ENCODE measurements around the gene TMEM273.

The TMEM273 gene

GRCh38 chr10:49119746-49120145 is 68.4 kb downstream of the TMEM273 start:
- no peak overlapping the region for H3K4me3 Mint-ChIP-seq
- H3K27ac Mint-ChIP-seq = no peak overlapping the region

GRCh38 chr10:49118430-49119074 is 69.6 kb downstream of the TMEM273 start:
- no peak for DNase-seq
- H3K4me3 Mint-ChIP-seq = no peak overlapping the region
- peaks cover 49% of the 10 kb centered on the region for H3K27me3 Mint-ChIP-seq
- H3K36me3 Mint-ChIP-seq (ENCODE audit: low read depth) = no peaks in the 10 kb centered on the region
- H3K27ac Mint-ChIP-seq = no peak overlapping the region
- H3K9me3 Mint-ChIP-seq = no peaks in the 10 kb centered on the region
- H3K4me1 Mint-ChIP-seq (ENCODE audit: low read depth) = peaks cover 3% of the 10 kb centered on the region

More at GRCh38 chr10:49119746-49120145, 68.4 kb downstream of the TMEM273 start:
- peaks cover 37% of the 10 kb centered on the region for H3K27me3 Mint-ChIP-seq
- peaks cover 1% of the 10 kb centered on the region for H3K4me1 Mint-ChIP-seq (ENCODE audit: low read depth)
- H3K9me3 Mint-ChIP-seq = peaks cover 4% of the 10 kb centered on the region
- H3K36me3 Mint-ChIP-seq (ENCODE audit: low read depth) = no peaks in the 10 kb centered on the region
- no peak for DNase-seq

GRCh38 chr10:49117376-49118070 is 70.7 kb downstream of the TMEM273 start:
- peaks cover 53% of the 10 kb centered on the region for H3K27me3 Mint-ChIP-seq
- no peak overlapping the region for H3K27ac Mint-ChIP-seq
- no peaks in the 10 kb centered on the region for H3K9me3 Mint-ChIP-seq
- H3K4me3 Mint-ChIP-seq = no peak overlapping the region
- DNase-seq = no peak
- H3K36me3 Mint-ChIP-seq (ENCODE audit: low read depth) = no peaks in the 10 kb centered on the region
- H3K4me1 Mint-ChIP-seq (ENCODE audit: low read depth) = peaks cover 3% of the 10 kb centered on the region

GRCh38 chr10:49116509-49117375 is 71.4 kb downstream of the TMEM273 start:
- H3K9me3 Mint-ChIP-seq = no peaks in the 10 kb centered on the region
- H3K27ac Mint-ChIP-seq = no peak overlapping the region
- no peak overlapping the region for H3K4me3 Mint-ChIP-seq
- no peak for DNase-seq
- no peaks in the 10 kb centered on the region for H3K36me3 Mint-ChIP-seq (ENCODE audit: low read depth)
- peaks cover 3% of the 10 kb centered on the region for H3K4me1 Mint-ChIP-seq (ENCODE audit: low read depth)
- H3K27me3 Mint-ChIP-seq = peaks cover 54% of the 10 kb centered on the region

- H3K4me1 Mint-ChIP-seq (ENCODE audit: low read depth) = peaks cover 3% of the 10 kb centered on the region
- no peak for DNase-seq
- H3K4me3 Mint-ChIP-seq = no peak overlapping the region
Observed at GRCh38 chr10:49115796-49116508, 72.2 kb downstream of the TMEM273 start.

GRCh38 chr10:49115015-49115795 is 73.0 kb downstream of the TMEM273 start, which contains the start of gene VSTM4:
TSS of gene VSTM4 (minus strand) at chr10:49115522. CDS start at chr10:49115485, 37 bp downstream.
- Mint-ChIP-seq H3K27ac (no peak within 1 kb of the TSS), H3K36me3 (ENCODE audit: low read depth) (no peaks in the 10 kb centered on the region), H3K27me3 (peaks cover 57% of the 10 kb centered on the region), H3K4me1 (ENCODE audit: low read depth) (peaks cover 3% of the 10 kb centered on the region), H3K9me3 (no peaks in the 10 kb centered on the region), H3K4me3 (peak within 1 kb of the TSS; percentile 39)
- no peak for DNase-seq

More at GRCh38 chr10:49115796-49116508, 72.2 kb downstream of the TMEM273 start:
- Mint-ChIP-seq H3K27me3 (peaks cover 60% of the 10 kb centered on the region), H3K9me3 (no peaks in the 10 kb centered on the region), H3K36me3 (ENCODE audit: low read depth) (no peaks in the 10 kb centered on the region), H3K27ac (no peak overlapping the region)

GRCh38 chr10:49114718-49115014 is 73.5 kb downstream of the TMEM273 start:
- no peak overlapping the region for H3K27ac Mint-ChIP-seq
- H3K4me1 Mint-ChIP-seq (ENCODE audit: low read depth) = peaks cover 3% of the 10 kb centered on the region
- H3K27me3 Mint-ChIP-seq = peaks cover 57% of the 10 kb centered on the region
- DNase-seq = no peak
- H3K4me3 Mint-ChIP-seq = peak overlapping the region; percentile 39
- H3K9me3 Mint-ChIP-seq = no peaks in the 10 kb centered on the region
- no peaks in the 10 kb centered on the region for H3K36me3 Mint-ChIP-seq (ENCODE audit: low read depth)

GRCh38 chr10:49113741-49114141 is 74.5 kb downstream of the TMEM273 start:
- Mint-ChIP-seq H3K27me3 (peaks cover 59% of the 10 kb centered on the region), H3K4me1 (ENCODE audit: low read depth) (peaks cover 3% of the 10 kb centered on the region), H3K27ac (no peak overlapping the region), H3K9me3 (no peaks in the 10 kb centered on the region), H3K36me3 (ENCODE audit: low read depth) (no peaks in the 10 kb centered on the region), H3K4me3 (no peak overlapping the region)
- DNase-seq = no peak

- no peak for DNase-seq
- Mint-ChIP-seq H3K4me3 (no peak overlapping the region), H3K27me3 (peaks cover 51% of the 10 kb centered on the region), H3K27ac (no peak overlapping the region), H3K36me3 (ENCODE audit: low read depth) (no peaks in the 10 kb centered on the region), H3K9me3 (no peaks in the 10 kb centered on the region), H3K4me1 (ENCODE audit: low read depth) (peaks cover 3% of the 10 kb centered on the region)
Observed at GRCh38 chr10:49112851-49113250, 75.3 kb downstream of the TMEM273 start.

- Mint-ChIP-seq H3K36me3 (ENCODE audit: low read depth) (no peaks in the 10 kb centered on the region), H3K27me3 (peaks cover 46% of the 10 kb centered on the region), H3K4me3 (no peak overlapping the region), H3K9me3 (no peaks in the 10 kb centered on the region), H3K4me1 (ENCODE audit: low read depth) (peaks cover 3% of the 10 kb centered on the region), H3K27ac (no peak overlapping the region)
- no peak for DNase-seq
Observed at GRCh38 chr10:49112098-49112497, 76.1 kb downstream of the TMEM273 start.

- Mint-ChIP-seq H3K9me3 (no peaks in the 10 kb centered on the region), H3K4me1 (ENCODE audit: low read depth) (peaks cover 3% of the 10 kb centered on the region), H3K36me3 (ENCODE audit: low read depth) (no peaks in the 10 kb centered on the region), H3K4me3 (no peak overlapping the region), H3K27me3 (peaks cover 41% of the 10 kb centered on the region), H3K27ac (no peak overlapping the region)
- DNase-seq = no peak
Observed at GRCh38 chr10:49111320-49111698, 76.9 kb downstream of the TMEM273 start.

GRCh38 chr10:49110684-49111319 is 77.4 kb downstream of the TMEM273 start:
- Mint-ChIP-seq H3K36me3 (ENCODE audit: low read depth) (no peaks in the 10 kb centered on the region), H3K4me1 (ENCODE audit: low read depth) (peaks cover 3% of the 10 kb centered on the region), H3K27me3 (peaks cover 36% of the 10 kb centered on the region), H3K27ac (no peak overlapping the region), H3K4me3 (no peak overlapping the region), H3K9me3 (no peaks in the 10 kb centered on the region)
- no peak for DNase-seq

GRCh38 chr10:49109669-49110340 is 78.4 kb downstream of the TMEM273 start:
- Mint-ChIP-seq H3K27me3 (peaks cover 32% of the 10 kb centered on the region), H3K4me1 (ENCODE audit: low read depth) (peaks cover 2% of the 10 kb centered on the region), H3K9me3 (no peaks in the 10 kb centered on the region), H3K27ac (no peak overlapping the region), H3K36me3 (ENCODE audit: low read depth) (no peaks in the 10 kb centered on the region), H3K4me3 (no peak overlapping the region)
- no peak for DNase-seq

All from activated T-cell treated with anti-CD3 and anti-CD28 coated beads, Interleukin-2, amount 50 U/mL, for 24 hours (primary cell).